Ovary (tissue), 9 donors: ENCODE results near the gene MB. TPM values are rescaled to one million over a fixed set of nuclear protein-coding genes. Genes with fewer than 3 reads are reported as not detected.

Experiments used
- DNase-seq, 5 donors: peaks; one replicate each; pipeline ENCODE4 v3.0.0-alpha.2; 2019 to 2020
- H3K27ac ChIP-seq, 2 donors: fragments of 200-600 bp; one replicate each; pipeline versions ENCODE4 v1.5.1 to v1.8.0; 2019 to 2022
- H3K27me3 ChIP-seq: fragments of 200-600 bp; one replicate; pipeline ENCODE4 v1.8.0; 2022
- H3K36me3 ChIP-seq: fragments of 200-600 bp; sonication (generic); one replicate; pipeline ENCODE4 v1.5.1; 2019
- H3K4me1 ChIP-seq: one replicate; pipeline ENCODE4 v1.8.1; 2013; ENCODE audit warnings: mild to moderate bottlenecking, moderate library complexity; ENCODE audit not compliant: insufficient read depth
- H3K4me3 ChIP-seq: fragments of 200-600 bp; sonication (generic); one replicate; pipeline ENCODE4 v1.5.1; 2017
- H3K9me3 ChIP-seq, 2 donors: fragments of 200-600 bp in 1 of 2; sonication (generic) in 1 of 2; one replicate each; pipeline versions ENCODE4 v1.5.1 to v1.8.1; 2013 to 2019; ENCODE audit warnings: mild to moderate bottlenecking in 1 of 2, moderate library complexity in 1 of 2
- CTCF ChIP-seq, 3 donors: fragments of 450-650 bp in 2 of 3; fragments of 200-600 bp in 1 of 3; IDR thresholded peaks; one replicate each; pipeline versions ENCODE4 v1.5.1 to v1.8.0; 2016 to 2022; ENCODE audit warnings: antibody characterized with exemption in 3 of 3, mild to moderate bottlenecking in 1 of 3
- EP300 ChIP-seq: sonication (generic); formaldehyde crosslinking; IDR thresholded peaks from one replicate; pipeline ENCODE4 v1.6.1; 2017; ENCODE audit warnings: antibody characterized with exemption
- POLR2A ChIP-seq: fragments of 450-650 bp; IDR thresholded peaks from one replicate; pipeline ENCODE4 v1.6.1; 2017; ENCODE audit warnings: antibody characterized with exemption, mild to moderate bottlenecking, moderate library complexity
- WGBS, 3 donors: extraction: QIAGEN DNeasy Blood & Tissue Kit in 1 of 3; methylation state at CpG; one replicate each; pipeline versions ENCODE4 v1.1.5 to v1.1.7; 2013 to 2017; 5-methylcytosine and 5-hydroxymethylcytosine counted together
- intact Hi-C, 4 donors: fragments of 100-400 bp; cut with DNase I; formaldehyde crosslinking; loops; one replicate each; pipeline versions ENCODE4 v1.11.0 to v1.15.1; 2022 to 2023
- polyA plus RNA-seq, 2 donors: library from polyadenylated mRNA; stranded (reverse); fragments of 200-250 nt in 1 of 2; fragments of 350-450 nt in 1 of 2; fragmentation: Illumina TruSeq in 1 of 2; extraction: RNeasy Lipid Tissue Mini Kit (QIAGEN cat#74804) in 1 of 2; gene quantifications; one replicate each; pipeline ENCODE4 v1.2.3, GENCODE V29; 2013 to 2014
- total RNA-seq, 7 donors: library from RNA; depleted of rRNA in 2 of 7; stranded (reverse); fragments of >200 nt in 2 of 7; fragmentation: NEBNext Ultra II Directional in 3 of 7; extraction: Animal tissue kit (Norgen Biotek cat#: 25700) in 3 of 7; gene quantifications; one replicate each; pipeline versions ENCODE4 v1.1.0 to v1.2.4, GENCODE V29; 2016 to 2023
- donor health status: DM: no; HTN: no; CAD: no; lungs with moderate emphysema.
- donor health status: DM: no; HTN: no; CAD: no.
- donor health status: Bipolar disorder and iron deficiency.
- donor health status: DM: yes; HTN: yes; CAD: no.
- donor health status: DM: no; HTN: no; CAD: no.
- donor health status: DM: yes; HTN: yes; CAD: no.

The MB gene
- total and polyA plus RNA-seq, 9 donors: 1.3 to 3.0 (median 1.9) TPM; not detected in 3

GRCh38 chr22:35631597-35631996 lies 14.5 kb upstream of the MB start:
- no peaks in the 10 kb centered on the region for H3K36me3 ChIP-seq
- H3K4me1 ChIP-seq: peaks cover 5% of the 10 kb centered on the region
- H3K27ac ChIP-seq: no peak overlapping the region
- no peak overlapping the region for H3K4me3 ChIP-seq
- no peaks in the 10 kb centered on the region for H3K27me3 ChIP-seq
- H3K9me3 ChIP-seq: no peaks in the 10 kb centered on the region
- 81 to 92% (median 86%) methylated on average over 5 of the region's 5 CpGs for WGBS, 3 donors
- intact Hi-C loops: loop anchor here in 3 of 4 donors (5.0 to 10.0 kb wide), 3 partner anchors 103 to 206 kb away; no protein-coding TSS in a partner anchor
- no peak for TF ChIP-seq EP300
- no peak for TF ChIP-seq POLR2A
- TF ChIP-seq CTCF (IDR thresholded peaks at IDR 0.05): no peak
- peak in 2 of 5 donors; percentile 37 to 51 for DNase-seq

GRCh38 chr22:35630891-35631290 lies 13.8 kb upstream of the MB start:
- WGBS, 3 donors: 92 to 95% (median 94%) methylated on average over 9 of the region's 9 CpGs
- DNase-seq: peak in 1 of 5 donors; percentile 30
- Histone ChIP-seq H3K27ac (no peak overlapping the region), H3K4me1 (peaks cover 5% of the 10 kb centered on the region), H3K27me3 (no peaks in the 10 kb centered on the region), H3K36me3 (no peaks in the 10 kb centered on the region), H3K9me3 (no peaks in the 10 kb centered on the region), H3K4me3 (no peak overlapping the region)
- TF ChIP-seq CTCF (IDR thresholded peaks at IDR 0.05) (no peak), EP300 (no peak), POLR2A (no peak)
- intact Hi-C loops: loop anchor here in 3 of 4 donors (5.0 to 10.0 kb wide), 3 partner anchors 104 to 206 kb away; no protein-coding TSS in a partner anchor

GRCh38 chr22:35630387-35630793 lies 13.3 kb upstream of the MB start:
- Histone ChIP-seq H3K27me3 (no peaks in the 10 kb centered on the region), H3K4me3 (no peak overlapping the region), H3K4me1 (peaks cover 5% of the 10 kb centered on the region), H3K36me3 (no peaks in the 10 kb centered on the region), H3K27ac (peak overlapping the region in 1 of 2 donors; percentile 49), H3K9me3 (no peaks in the 10 kb centered on the region)
- intact Hi-C loops: loop anchor here in 3 of 4 donors (5.0 to 10.0 kb wide), 3 partner anchors 104 to 207 kb away; no protein-coding TSS in a partner anchor
- WGBS, 3 donors: 65 to 74% (median 74%) methylated on average over 4 of the region's 4 CpGs
- TF ChIP-seq POLR2A (no peak), EP300 (no peak), CTCF (IDR thresholded peaks at IDR 0.05) (no peak)
- peak in 1 of 5 donors; percentile 45 for DNase-seq

GRCh38 chr22:35629406-35630216 lies 12.5 kb upstream of the MB start:
- H3K9me3 ChIP-seq: no peaks in the 10 kb centered on the region
- intact Hi-C loops: loop anchor here (5.0 to 10.0 kb wide), 8 partner anchors 105 to 495 kb away; no protein-coding TSS in a partner anchor
- no peak overlapping the region for H3K4me3 ChIP-seq
- TF ChIP-seq EP300: no peak
- no peak for TF ChIP-seq POLR2A
- TF ChIP-seq CTCF (IDR thresholded peaks at IDR 0.05): no peak
- no peaks in the 10 kb centered on the region for H3K36me3 ChIP-seq
- peaks cover 5% of the 10 kb centered on the region for H3K4me1 ChIP-seq
- H3K27ac ChIP-seq: peak overlapping the region; percentile 23 to 41
- no peaks in the 10 kb centered on the region for H3K27me3 ChIP-seq
- 14 to 24% (median 21%) methylated on average over 9 of the region's 9 CpGs for WGBS, 3 donors
- peak; percentile 84 to 94 (median 86) for DNase-seq
